NCI-H1417 (cell line): ENCODE measurements around the gene NT5C3B.
"Not testable (repeated sequence)": the region's sequence is repeated elsewhere in the genome, so short reads cannot be mapped to it uniquely, and the experiment has no call there.

ENCODE experiments used
- DNase-seq, 3 experiments: peaks; one replicate each; lab custom pipeline; 2025; lab: John Stamatoyannopoulos, UW

NT5C3B gene

GRCh38 chr17:41835800-41836549, at the start of gene NT5C3B:
Gene NT5C3B, minus strand, starts transcription at chr17:41836232. Its CDS starts 39 bp downstream, at chr17:41836193.
- DNase-seq = peak; percentile 43 to 51 (median 48)

GRCh38 chr17:41885733-41886132, 49.7 kb upstream of the NT5C3B start:
- DNase-seq = peak in 1 of 3 experiments; percentile 8

GRCh38 chr17:41882756-41883155, 46.7 kb upstream of the NT5C3B start:
- no peak for DNase-seq

GRCh38 chr17:41880130-41880529, 44.1 kb upstream of the NT5C3B start:
- no peak for DNase-seq

- not testable (repeated sequence) for DNase-seq
Measured at GRCh38 chr17:41874293-41874670, 38.2 kb upstream of the NT5C3B start.

GRCh38 chr17:41873559-41874292, 37.7 kb upstream of the NT5C3B start:
- no peak for DNase-seq

GRCh38 chr17:41871789-41872188, 35.8 kb upstream of the NT5C3B start:
- no peak for DNase-seq

GRCh38 chr17:41870627-41871026, 34.6 kb upstream of the NT5C3B start:
- no peak for DNase-seq

- DNase-seq = no peak
Measured at GRCh38 chr17:41870097-41870496, 34.1 kb upstream of the NT5C3B start.

GRCh38 chr17:41869426-41869825, 33.4 kb upstream of the NT5C3B start:
- DNase-seq = no peak

- no peak for DNase-seq
Measured at GRCh38 chr17:41868568-41868967, 32.5 kb upstream of the NT5C3B start.

- no peak for DNase-seq
Measured at GRCh38 chr17:41865596-41865893, 29.5 kb upstream of the NT5C3B start.

GRCh38 chr17:41864836-41865595, 29.0 kb upstream of the NT5C3B start, which contains the start of gene KLHL11:
Gene KLHL11, minus strand, starts transcription at chr17:41865423. Its CDS starts 53 bp downstream, at chr17:41865370.
- DNase-seq = peak; percentile 89 to 94 (median 91)

GRCh38 chr17:41864498-41864835, 28.4 kb upstream of the NT5C3B start:
- no peak for DNase-seq

GRCh38 chr17:41863074-41863848, 27.2 kb upstream of the NT5C3B start:
- peak in 1 of 3 experiments; percentile 30 for DNase-seq

- DNase-seq = peak in 1 of 3 experiments; percentile 13
Measured at GRCh38 chr17:41860254-41860931, 24.4 kb upstream of the NT5C3B start.

- DNase-seq = not testable (repeated sequence)
Measured at GRCh38 chr17:41851382-41851781, 15.3 kb upstream of the NT5C3B start.

GRCh38 chr17:41849251-41849990, 13.4 kb upstream of the NT5C3B start:
- no peak for DNase-seq

GRCh38 chr17:41848788-41849187, 12.8 kb upstream of the NT5C3B start:
- no peak for DNase-seq

GRCh38 chr17:41844971-41845370, 8.9 kb upstream of the NT5C3B start:
- no peak for DNase-seq

- DNase-seq = not testable (repeated sequence)
Measured at GRCh38 chr17:41840781-41841180, 4.7 kb upstream of the NT5C3B start.
